Mammary epithelial cell (primary cell): ENCODE data around the gene TNFSF11.

Experiments used
- EZH2 ChIP-seq: IDR thresholded peaks from 2 replicates; pipeline ENCODE4 v1.6.1; 2012; ENCODE audit warnings: low read length, inconsistent platforms, borderline replicate concordance
- TF ChIP-seq, protein P1 (sequence below), 2 donors: IDR thresholded peaks in 1 of 2; conservative IDR thresholded peaks in 1 of 2; 2 replicates each; pipeline ENCODE4 v1.5.1; 2011 to 2012; ENCODE audit warnings: inconsistent platforms in 2 of 2, low read length in 2 of 2, mild to moderate bottlenecking in 2 of 2, control low read depth in 1 of 2, low read depth in 1 of 2; ENCODE audit not compliant: insufficient read depth in 1 of 2; ENCODE audit errors: extremely low read depth in 1 of 2

DNA sequence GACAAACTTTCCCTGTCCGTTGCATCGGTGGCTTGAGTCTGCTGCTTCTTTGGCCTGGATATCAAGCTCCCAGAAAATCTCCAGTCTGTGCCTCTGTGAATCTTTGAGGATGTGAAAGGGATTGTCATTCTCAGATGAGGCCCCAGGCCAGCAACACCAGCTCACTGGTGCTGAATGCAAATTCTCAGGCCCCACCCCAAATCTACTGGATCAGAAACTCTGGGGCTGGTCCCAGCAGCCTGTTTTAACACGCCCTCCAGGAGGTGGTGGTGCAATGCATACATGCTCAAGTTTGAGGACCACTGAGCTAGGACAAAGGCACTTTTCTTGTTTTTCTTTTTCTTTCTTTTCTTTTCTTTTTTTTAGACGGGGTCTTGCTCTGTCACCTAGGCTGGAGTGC, 23.6 kb downstream of the TNFSF11 start:
- no peak for TF ChIP-seq EZH2
- TF ChIP-seq, protein P1, sequence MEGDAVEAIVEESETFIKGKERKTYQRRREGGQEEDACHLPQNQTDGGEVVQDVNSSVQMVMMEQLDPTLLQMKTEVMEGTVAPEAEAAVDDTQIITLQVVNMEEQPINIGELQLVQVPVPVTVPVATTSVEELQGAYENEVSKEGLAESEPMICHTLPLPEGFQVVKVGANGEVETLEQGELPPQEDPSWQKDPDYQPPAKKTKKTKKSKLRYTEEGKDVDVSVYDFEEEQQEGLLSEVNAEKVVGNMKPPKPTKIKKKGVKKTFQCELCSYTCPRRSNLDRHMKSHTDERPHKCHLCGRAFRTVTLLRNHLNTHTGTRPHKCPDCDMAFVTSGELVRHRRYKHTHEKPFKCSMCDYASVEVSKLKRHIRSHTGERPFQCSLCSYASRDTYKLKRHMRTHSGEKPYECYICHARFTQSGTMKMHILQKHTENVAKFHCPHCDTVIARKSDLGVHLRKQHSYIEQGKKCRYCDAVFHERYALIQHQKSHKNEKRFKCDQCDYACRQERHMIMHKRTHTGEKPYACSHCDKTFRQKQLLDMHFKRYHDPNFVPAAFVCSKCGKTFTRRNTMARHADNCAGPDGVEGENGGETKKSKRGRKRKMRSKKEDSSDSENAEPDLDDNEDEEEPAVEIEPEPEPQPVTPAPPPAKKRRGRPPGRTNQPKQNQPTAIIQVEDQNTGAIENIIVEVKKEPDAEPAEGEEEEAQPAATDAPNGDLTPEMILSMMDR (conservative IDR thresholded peaks at IDR 0.05 in 1 of 2, IDR thresholded peaks at IDR 0.05 in 1 of 2; ENCODE audit: extremely low read depth in 1 of 2, insufficient read depth in 1 of 2, low read depth in 1 of 2, low read length in 2 of 2): no peak
